OCI-LY1 (cell line): Measurements from ENCODE around the gene BCL11A.

ENCODE experiments used
- EZH2 ChIP-seq: fragments of 200-600 bp; sonication (generic), shearing (Covaris generic); IDR thresholded peaks from 2 replicates; pipeline ENCODE4 v1.8.0; 2017; ENCODE audit warnings: borderline replicate concordance, mixed run types, mild to moderate bottlenecking, antibody characterized with exemption, low read length, moderate library complexity, mixed read lengths
- TF ChIP-seq, protein P1 (sequence below): fragments of 200-600 bp; sonication (generic), shearing (Covaris generic); IDR thresholded peaks from 2 replicates; pipeline ENCODE4 v1.5.1; 2017; ENCODE audit warnings: mild to moderate bottlenecking, antibody characterized with exemption, low read length, moderate library complexity, mixed read lengths

DNA sequence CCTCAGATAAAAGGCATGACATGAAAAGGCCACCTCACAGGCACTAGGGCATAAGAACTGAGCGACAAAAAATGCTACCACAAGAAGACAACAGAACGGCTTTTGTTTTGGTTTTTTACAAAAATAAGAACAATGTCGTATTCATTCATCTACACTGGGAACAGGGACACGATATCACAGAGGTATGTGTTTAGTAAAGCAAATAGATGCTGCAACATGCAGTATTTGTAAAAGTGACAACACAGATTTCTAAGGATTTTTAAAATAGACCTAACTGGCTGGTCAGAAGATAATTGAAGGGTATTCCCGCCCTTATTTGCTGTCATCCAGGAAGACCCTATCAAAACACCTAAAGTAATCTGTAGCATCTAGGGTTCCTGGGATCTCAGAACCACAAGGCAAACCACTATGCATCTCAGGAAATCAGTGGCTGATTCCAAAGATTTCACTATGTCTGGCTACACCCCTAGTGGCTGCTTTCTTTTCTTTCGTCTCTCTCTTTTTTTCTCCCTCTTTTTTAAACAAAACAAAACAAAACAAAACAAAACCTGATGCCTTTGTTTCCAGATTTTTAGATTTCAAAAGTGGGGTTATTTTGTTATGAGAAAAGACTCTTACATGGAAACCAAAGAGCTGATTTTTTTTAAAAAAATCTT, 97.2 kb downstream of the BCL11A start:
- TF ChIP-seq, protein P1, sequence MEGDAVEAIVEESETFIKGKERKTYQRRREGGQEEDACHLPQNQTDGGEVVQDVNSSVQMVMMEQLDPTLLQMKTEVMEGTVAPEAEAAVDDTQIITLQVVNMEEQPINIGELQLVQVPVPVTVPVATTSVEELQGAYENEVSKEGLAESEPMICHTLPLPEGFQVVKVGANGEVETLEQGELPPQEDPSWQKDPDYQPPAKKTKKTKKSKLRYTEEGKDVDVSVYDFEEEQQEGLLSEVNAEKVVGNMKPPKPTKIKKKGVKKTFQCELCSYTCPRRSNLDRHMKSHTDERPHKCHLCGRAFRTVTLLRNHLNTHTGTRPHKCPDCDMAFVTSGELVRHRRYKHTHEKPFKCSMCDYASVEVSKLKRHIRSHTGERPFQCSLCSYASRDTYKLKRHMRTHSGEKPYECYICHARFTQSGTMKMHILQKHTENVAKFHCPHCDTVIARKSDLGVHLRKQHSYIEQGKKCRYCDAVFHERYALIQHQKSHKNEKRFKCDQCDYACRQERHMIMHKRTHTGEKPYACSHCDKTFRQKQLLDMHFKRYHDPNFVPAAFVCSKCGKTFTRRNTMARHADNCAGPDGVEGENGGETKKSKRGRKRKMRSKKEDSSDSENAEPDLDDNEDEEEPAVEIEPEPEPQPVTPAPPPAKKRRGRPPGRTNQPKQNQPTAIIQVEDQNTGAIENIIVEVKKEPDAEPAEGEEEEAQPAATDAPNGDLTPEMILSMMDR = no peak
- TF ChIP-seq EZH2 = no peak
